GM12878 (cell line): ENCODE measurements around the gene RASL12. TPM values are rescaled to one million over a fixed set of nuclear protein-coding genes. Genes with fewer than 3 reads are reported as not detected.

ENCODE experiments used
- ATAC-seq: fragments of 200-7000 bp; cut with Tn5 transposase; 3 replicates; pipeline ENCODE4 v1.9.1; 2020; ENCODE audit warnings: mild to moderate bottlenecking, moderate library complexity
- BruUV-seq: library from RNA; stranded (reverse); fragments of 400-500 nt; replicated peaks from 2 replicates; lab custom pipeline; 2021; lab: Mats Ljungman, UMichigan
- CTCF ChIA-PET: fragments of 300-600 bp; sonication (Branson Sonifier 250); formaldehyde crosslinking; extraction: SDS; loops from one replicate; lab custom pipeline; 2021; ENCODE audit warnings: inconsistent platforms; lab: Yijun Ruan, JAX
- POLR2A ChIA-PET: fragments of 350-600 bp; formaldehyde crosslinking; extraction: SDS; loops from one replicate; lab custom pipeline; 2021; ENCODE audit warnings: inconsistent platforms; lab: Charles Lee
- RAD21 ChIA-PET: fragments of 300-600 bp; sonication (Branson Sonifier 250); formaldehyde crosslinking; loops from one replicate; lab custom pipeline; 2023; ENCODE audit warnings: antibody characterized with exemption; ENCODE audit not compliant: unreplicated experiment; lab: Charles Lee
- SMC1A ChIA-PET: fragments of 300-600 bp; sonication (Branson Sonifier 250); formaldehyde crosslinking; loops from one replicate; lab custom pipeline; 2023; ENCODE audit not compliant: unreplicated experiment, uncharacterized antibody; lab: Charles Lee
- DNase-seq: peaks from one replicate; pipeline ENCODE4 v3.0.0-alpha.2; 2011; ENCODE audit warnings: low read depth, low spot score
- FAIRE-seq: peaks from 3 replicates; lab custom pipeline; 2011; peaks lifted over from hg19 to GRCh38; lab: Jason Lieb, UNC
- H2AFZ ChIP-seq: 2 replicates; pipeline ENCODE4 v1.6.0; 2011; ENCODE audit warnings: low read depth, low read length, control low read depth; ENCODE audit not compliant: control insufficient read depth
- H3K27ac ChIP-seq: 2 replicates; pipeline ENCODE4 v1.5.1; 2011; ENCODE audit warnings: control low read depth; ENCODE audit not compliant: control insufficient read depth, insufficient read depth
- H3K27me3 ChIP-seq, 2 experiments: replicated peaks in 1 of 2; 2 replicates each; pipeline versions ENCODE4 v1.6.0 to v1.6.1; 2011; ENCODE audit warnings: low read length in 1 of 2; ENCODE audit not compliant: control insufficient read depth in 2 of 2, insufficient read depth in 2 of 2
- H3K36me3 ChIP-seq, 2 experiments: 2 replicates each; pipeline ENCODE4 v1.5.1; 2011; ENCODE audit warnings: low read length in 1 of 2; ENCODE audit not compliant: control insufficient read depth in 2 of 2, insufficient read depth in 2 of 2
- H3K4me1 ChIP-seq: 2 replicates; pipeline ENCODE4 v1.6.1; 2011; ENCODE audit warnings: mild to moderate bottlenecking, low read length, moderate library complexity, mixed read lengths; ENCODE audit not compliant: control insufficient read depth, insufficient read depth
- H3K4me2 ChIP-seq: 2 replicates; pipeline ENCODE4 v1.6.0; 2011; ENCODE audit warnings: control low read depth; ENCODE audit not compliant: control insufficient read depth, insufficient read depth
- H3K4me3 ChIP-seq: fragments of 200-600 bp; sonication (generic); 2 replicates; pipeline ENCODE4 v1.5.1; 2016
- H3K79me2 ChIP-seq: 2 replicates; pipeline ENCODE4 v1.6.0; 2011; ENCODE audit warnings: low read length; ENCODE audit not compliant: control insufficient read depth, insufficient read depth
- H3K9ac ChIP-seq: 2 replicates; pipeline ENCODE4 v1.8.0; 2011; ENCODE audit warnings: low read length, control low read depth, mixed read lengths; ENCODE audit not compliant: control insufficient read depth, insufficient read depth
- H3K9me3 ChIP-seq: replicated peaks from 3 replicates; pipeline ENCODE4 v1.5.1; 2011; ENCODE audit warnings: mild to moderate bottlenecking, low read length; ENCODE audit not compliant: control insufficient read depth, insufficient read depth
- H4K20me1 ChIP-seq: 2 replicates; pipeline ENCODE4 v1.6.0; 2011; ENCODE audit not compliant: control insufficient read depth, insufficient read depth
- E2F8 ChIP-seq: fragments of 450-650 bp; IDR thresholded peaks from 2 replicates; pipeline ENCODE4 v1.6.1; 2018; ENCODE audit warnings: mild to moderate bottlenecking, low read depth, moderate library complexity; ENCODE audit not compliant: partially characterized antibody
- EP300 ChIP-seq, 2 experiments: fragments of 150-350 bp in 1 of 2; IDR thresholded peaks; 2 replicates each; pipeline ENCODE4 v1.6.1; 2011 to 2012; ENCODE audit warnings: low read depth in 2 of 2, low read length in 2 of 2, borderline replicate concordance in 1 of 2, improper control_type of control experiment in 1 of 2, inconsistent platforms in 1 of 2; ENCODE audit not compliant: control insufficient read depth in 1 of 2
- POLR2A ChIP-seq: IDR thresholded peaks from 2 replicates; pipeline ENCODE4 v1.6.1; 2011; ENCODE audit warnings: low read depth, mild to moderate bottlenecking, low read length
- USF1 ChIP-seq: IDR thresholded peaks from 2 replicates; pipeline ENCODE4 v1.6.1; 2011; ENCODE audit warnings: borderline replicate concordance, low read depth, mild to moderate bottlenecking, moderate library complexity, mixed read lengths, low read length; ENCODE audit not compliant: insufficient read depth; ENCODE audit errors: extremely low read length
- WGBS: methylation state at CpG from one replicate; pipeline ENCODE4 v1.1.6; 2016; ENCODE audit warnings: low lambda C conversion rate; ENCODE audit not compliant: insufficient replicate concordance, insufficient coverage; ENCODE audit errors: missing lambda C conversion rate; 5-methylcytosine and 5-hydroxymethylcytosine counted together
- in situ Hi-C: fragments of 300-500 bp; cut with MboI; formaldehyde crosslinking; loops from 9 replicates; pipeline ENCODE4 v1.14.3; 2018; ENCODE audit warnings: mixed read lengths
- intact Hi-C: fragments of 100-400 bp; cut with micrococcal nuclease; formaldehyde crosslinking; loops from one replicate; pipeline ENCODE4 v1.14.2; 2022; ENCODE audit not compliant: unreplicated experiment
- polyA plus RNA-seq, 11 experiments: library from polyadenylated mRNA; depleted of rRNA in 4 of 11; unstranded in 6 of 11; stranded (reverse) in 5 of 11; fragments of >200 nt; fragmentation: Nextera tagmentation in 4 of 11; fragmentation: Illumina TruSeq in 1 of 11; extraction: Ambion mirVana in 4 of 11; extraction: Trizol in 1 of 11; gene quantifications; 1 replicate in 1 of 11; 2 replicates in 10 of 11; pipeline versions ENCODE4 v1.2.1 to v1.2.3, GENCODE V29; 2011 to 2016; ENCODE audit warnings: inconsistent platforms in 2 of 11, missing spikeins in 2 of 11, low read depth in 1 of 11
- total RNA-seq, 4 experiments: library from RNA; depleted of rRNA in 3 of 4; stranded (reverse); fragments of >200 nt in 3 of 4; fragmentation: Illumina TruSeq in 1 of 4; extraction: Trizol in 1 of 4; gene quantifications; 2 replicates each; pipeline versions ENCODE4 v1.2.1 to v1.2.3, GENCODE V29; 2013 to 2021

The RASL12 gene
- total and polyA plus RNA-seq, 10 of the 15 experiments (the other 5 are each of a cell fraction or from before 2014, with no cell fraction given) = 0.06 to 0.10 TPM; not detected in 8

- CTCF ChIA-PET = interaction anchor here (0.7 to 2.7 kb wide), 3 partner anchors 30 to 54 kb away, joined by 3 to 14 read pairs (median 3); no protein-coding TSS in a partner anchor
- intact Hi-C loops (loop anchor here (10.0 kb wide), 1 partner anchor 350 kb away; no protein-coding TSS in a partner anchor), in situ Hi-C loops (no loop called here)
- BruUV-seq = no TSS peak
- H3K9me3 ChIP-seq = no peaks in the 10 kb centered on the region
- peaks cover 0 to 6% of the 10 kb centered on the region in 2 experiments; a peak in 1 of 4 replicates for H3K27me3 ChIP-seq
- H3K27ac ChIP-seq = no peak overlapping the region
- H3K36me3 ChIP-seq = no peaks in the 10 kb centered on the region
- H3K4me1 ChIP-seq = no peaks in the 10 kb centered on the region
- H2AFZ ChIP-seq = no peak overlapping the region
- DNase-seq = no peak
- SMC1A ChIA-PET = interaction anchor here (0.7 to 1.3 kb wide), 2 partner anchors 31 to 33 kb away, joined by 3 read pairs; no protein-coding TSS in a partner anchor
- no peak for ATAC-seq
- H3K9ac ChIP-seq = no peak overlapping the region
- TF ChIP-seq USF1 (no peak), EP300 (IDR thresholded peaks at IDR 0.05; ENCODE audit: borderline replicate concordance in 1 of 2, control insufficient read depth in 1 of 2, low read depth in 2 of 2, low read length in 2 of 2) (no peak), POLR2A (no peak), E2F8 (no peak)
- H3K79me2 ChIP-seq = no peaks in the 10 kb centered on the region
- WGBS = 51% methylated on average over 7 of the region's 7 CpGs
- RAD21 ChIA-PET = interaction anchor here (0.9 to 1.3 kb wide), 2 partner anchors 41 to 51 kb away, joined by 3 to 4 read pairs; no protein-coding TSS in a partner anchor
- POLR2A ChIA-PET = no interaction called here
- peaks cover 3% of the 10 kb centered on the region; the same call in 1 of the 2 replicates for H4K20me1 ChIP-seq
- FAIRE-seq = no peak
- H3K4me2 ChIP-seq = no peak overlapping the region
- no peak overlapping the region for H3K4me3 ChIP-seq
These were observed 16.9 kb upstream of the RASL12 start for GRCh38 chr15:65084500-65085206.
